B cell (primary cell): ENCODE data around the gene RGS10. TPM values are rescaled to one million over a fixed set of nuclear protein-coding genes. Genes with fewer than 3 reads are reported as not detected.

Experiments used
- ATAC-seq: fragments of 200-7000 bp; cut with Tn5 transposase; one replicate; pipeline ENCODE4 v1.10.0; 2021; ENCODE audit warnings: low read depth, mild to moderate bottlenecking, moderate number of reproducible peaks, moderate library complexity
- CTCF ChIA-PET: fragments of 350-600 bp; sonication (Branson Sonifier 250); formaldehyde crosslinking; loops from one replicate; lab custom pipeline; 2021; ENCODE audit warnings: antibody characterized with exemption, inconsistent platforms; lab: Charles Lee
- POLR2A ChIA-PET: fragments of 350-600 bp; sonication (Branson Sonifier 250); formaldehyde crosslinking; loops from one replicate; lab custom pipeline; 2021; ENCODE audit warnings: antibody characterized with exemption; lab: Charles Lee
- DNase-seq: peaks from one replicate; pipeline ENCODE4 v3.0.0; 2013
- H2AFZ ChIP-seq: 2 replicates; pipeline ENCODE4 v1.6.1; 2012; ENCODE audit warnings: mild to moderate bottlenecking, low read depth, low read length; ENCODE audit not compliant: insufficient read depth, poor library complexity, severe bottlenecking
- H3K27ac ChIP-seq, 2 donors: 1 replicate in 1 of 2; 2 replicates in 1 of 2; pipeline ENCODE4 v1.5.1; 2012 to 2013; ENCODE audit warnings: low read length in 2 of 2, mild to moderate bottlenecking in 2 of 2, moderate library complexity in 1 of 2
- H3K27me3 ChIP-seq, 4 experiments: fragments of 200-600 bp in 1 of 4; sonication (generic) in 1 of 4; replicated peaks in 1 of 4; 1 replicate in 2 of 4; 2 replicates in 2 of 4; pipeline versions ENCODE4 v1.6.1 to v1.7.0; 2013 to 2016; ENCODE audit warnings: low read length in 3 of 4, mild to moderate bottlenecking in 2 of 4, mixed read lengths in 1 of 4, moderate library complexity in 1 of 4; ENCODE audit not compliant: insufficient read depth in 4 of 4, control insufficient read depth in 3 of 4; ENCODE audit errors: control extremely low read depth in 1 of 4
- H3K36me3 ChIP-seq, 2 experiments: replicated peaks in 1 of 2; 1 replicate in 1 of 2; 2 replicates in 1 of 2; pipeline versions ENCODE4 v1.6.1 to v1.7.1; 2013; ENCODE audit warnings: low read length in 1 of 2; ENCODE audit not compliant: insufficient read depth in 2 of 2, control insufficient read depth in 1 of 2; ENCODE audit errors: control extremely low read depth in 1 of 2, extremely low read depth in 1 of 2
- H3K4me1 ChIP-seq, 2 donors: fragments of 200-600 bp in 1 of 2; sonication (generic) in 1 of 2; 1 replicate in 1 of 2; 2 replicates in 1 of 2; pipeline versions ENCODE4 v1.5.1 to v1.6.1; 2013 to 2017; ENCODE audit warnings: low read length in 2 of 2; ENCODE audit not compliant: control insufficient read depth in 2 of 2, insufficient read depth in 2 of 2
- H3K4me2 ChIP-seq: replicated peaks from 2 replicates; pipeline ENCODE3; 2012; ENCODE audit warnings: mild to moderate bottlenecking, low read depth, low read length; ENCODE audit not compliant: poor library complexity, severe bottlenecking
- H3K4me3 ChIP-seq, 5 experiments: fragments of 200-600 bp in 1 of 5; sonication (generic) in 1 of 5; 1 replicate in 3 of 5; 2 replicates in 2 of 5; pipeline versions ENCODE4 v1.5.1 to v1.7.0; 2011 to 2016; ENCODE audit warnings: low read length in 4 of 5, mild to moderate bottlenecking in 4 of 5, low read depth in 2 of 5, control low read depth in 1 of 5, moderate library complexity in 1 of 5; ENCODE audit not compliant: insufficient read depth in 1 of 5; ENCODE audit errors: control extremely low read depth in 1 of 5, extremely low read depth in 1 of 5
- H3K79me2 ChIP-seq: fragments of 200-600 bp; sonication (generic); one replicate; pipeline ENCODE4 v1.6.0; 2016; ENCODE audit warnings: low read length; ENCODE audit not compliant: control insufficient read depth, insufficient read depth
- H3K9ac ChIP-seq: fragments of 200-600 bp; sonication (generic); 2 replicates; pipeline ENCODE4 v1.6.1; 2017; ENCODE audit warnings: mild to moderate bottlenecking, low read length, moderate library complexity
- H3K9me3 ChIP-seq, 3 donors: one replicate each; pipeline versions ENCODE4 v1.6.1 to v1.7.1; 2013; ENCODE audit warnings: low read length in 2 of 3; ENCODE audit not compliant: control insufficient read depth in 2 of 3, insufficient read depth in 1 of 3; ENCODE audit errors: control extremely low read depth in 1 of 3
- H4K20me1 ChIP-seq: 2 replicates; pipeline ENCODE4 v1.6.0; 2012; ENCODE audit warnings: mild to moderate bottlenecking, low read length; ENCODE audit not compliant: insufficient read depth, control insufficient read depth, poor library complexity, severe bottlenecking
- H3K27ac Mint-ChIP-seq: one replicate; pipeline ENCODE4 v1.8.0; 2021; ENCODE audit warnings: mixed read lengths
- H3K27me3 Mint-ChIP-seq: one replicate; pipeline ENCODE4 v1.8.0; 2021; ENCODE audit warnings: mixed read lengths
- H3K4me1 Mint-ChIP-seq: one replicate; pipeline ENCODE4 v1.8.0; 2021; ENCODE audit warnings: mixed read lengths
- H3K4me3 Mint-ChIP-seq: one replicate; pipeline ENCODE4 v1.8.0; 2021; ENCODE audit warnings: mixed read lengths
- H3K9me3 Mint-ChIP-seq: one replicate; pipeline ENCODE4 v1.8.0; 2022; ENCODE audit warnings: mixed read lengths; ENCODE audit not compliant: insufficient read depth
- EZH2 ChIP-seq: IDR thresholded peaks from 2 replicates; pipeline ENCODE4 v1.6.1; 2012; ENCODE audit warnings: borderline replicate concordance, low read depth, mild to moderate bottlenecking, moderate library complexity, low read length; ENCODE audit not compliant: insufficient read depth, poor library complexity, severe bottlenecking
- WGBS: methylation state at CpG from one replicate; pipeline ENCODE4 v1.1.5; 2013; ENCODE audit warnings: missing lambda C conversion rate; ENCODE audit not compliant: insufficient coverage; 5-methylcytosine and 5-hydroxymethylcytosine counted together
- intact Hi-C: fragments of 100-400 bp; cut with micrococcal nuclease; formaldehyde crosslinking; loops from one replicate; pipeline ENCODE4 v1.10.0; 2022
- polyA plus RNA-seq: library from polyadenylated mRNA; depleted of rRNA; stranded (reverse); fragments of >200 nt; gene quantifications from 2 replicates; pipeline ENCODE4 v1.2.3, GENCODE V29; 2012
- total RNA-seq, 2 donors: library from RNA; stranded (reverse); fragments of 120-200 nt in 1 of 2; gene quantifications; 1 replicate in 1 of 2; 2 replicates in 1 of 2; pipeline versions ENCODE4 v1.2.3 to v1.2.4, GENCODE V29; 2013 to 2022
- TF ChIP-seq, protein P1 (sequence below): fragments of 200-600 bp; IDR thresholded peaks from one replicate; pipeline ENCODE4 v1.8.0; 2022; ENCODE audit warnings: antibody characterized with exemption, mild to moderate bottlenecking

The RGS10 gene
- total and polyA plus RNA-seq, 2 donors (not counting 1 experiment from before 2014, with no cell fraction given) = 10.9 to 20.3 TPM

GRCh38 chr10:119480667-119481066 is 61.9 kb downstream of the RGS10 start:
- no peaks in the 10 kb centered on the region for H3K27me3 ChIP-seq
- WGBS = 96% methylated on average over 3 of the region's 4 CpGs
- no peaks in the 10 kb centered on the region for H4K20me1 ChIP-seq
- H3K4me3 ChIP-seq = no peak overlapping the region
- ChIA-PET POLR2A (interaction anchor here (0.7 kb wide), 1 partner anchor 8 kb away, joined by 3 read pairs; no protein-coding TSS in a partner anchor), CTCF (interaction anchor here (0.7 to 5.2 kb wide), 7 partner anchors 9 to 281 kb away, joined by 3 to 36 read pairs (median 8); partner anchors contain the start of gene GRK5)
- H3K9ac ChIP-seq = no peak overlapping the region
- no peaks in the 10 kb centered on the region for H3K9me3 ChIP-seq
- TF ChIP-seq, protein P1, sequence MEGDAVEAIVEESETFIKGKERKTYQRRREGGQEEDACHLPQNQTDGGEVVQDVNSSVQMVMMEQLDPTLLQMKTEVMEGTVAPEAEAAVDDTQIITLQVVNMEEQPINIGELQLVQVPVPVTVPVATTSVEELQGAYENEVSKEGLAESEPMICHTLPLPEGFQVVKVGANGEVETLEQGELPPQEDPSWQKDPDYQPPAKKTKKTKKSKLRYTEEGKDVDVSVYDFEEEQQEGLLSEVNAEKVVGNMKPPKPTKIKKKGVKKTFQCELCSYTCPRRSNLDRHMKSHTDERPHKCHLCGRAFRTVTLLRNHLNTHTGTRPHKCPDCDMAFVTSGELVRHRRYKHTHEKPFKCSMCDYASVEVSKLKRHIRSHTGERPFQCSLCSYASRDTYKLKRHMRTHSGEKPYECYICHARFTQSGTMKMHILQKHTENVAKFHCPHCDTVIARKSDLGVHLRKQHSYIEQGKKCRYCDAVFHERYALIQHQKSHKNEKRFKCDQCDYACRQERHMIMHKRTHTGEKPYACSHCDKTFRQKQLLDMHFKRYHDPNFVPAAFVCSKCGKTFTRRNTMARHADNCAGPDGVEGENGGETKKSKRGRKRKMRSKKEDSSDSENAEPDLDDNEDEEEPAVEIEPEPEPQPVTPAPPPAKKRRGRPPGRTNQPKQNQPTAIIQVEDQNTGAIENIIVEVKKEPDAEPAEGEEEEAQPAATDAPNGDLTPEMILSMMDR = no peak
- TF ChIP-seq EZH2 = no peak
- no peak overlapping the region for H3K27ac ChIP-seq
- DNase-seq (no peak), ATAC-seq (no peak)
- no peaks in the 10 kb centered on the region for H3K36me3 ChIP-seq
- no peaks in the 10 kb centered on the region for H3K27me3 Mint-ChIP-seq
- peaks cover 36% of the 10 kb centered on the region for H3K4me1 Mint-ChIP-seq
- no peak overlapping the region for H2AFZ ChIP-seq
- no peak overlapping the region for H3K4me2 ChIP-seq
- H3K4me3 Mint-ChIP-seq = no peak overlapping the region
- H3K9me3 Mint-ChIP-seq = no peaks in the 10 kb centered on the region
- no peaks in the 10 kb centered on the region for H3K79me2 ChIP-seq
- intact Hi-C loops = no loop called here
- H3K27ac Mint-ChIP-seq = no peak overlapping the region
- H3K4me1 ChIP-seq = peaks cover 27 to 31% of the 10 kb centered on the region in 2 donors

- POLR2A ChIA-PET = interaction anchor here (2.0 kb wide), 1 partner anchor 10 kb away, joined by 9 read pairs; no protein-coding TSS in a partner anchor
- no peak for TF ChIP-seq EZH2
- TF ChIP-seq, protein P1 = no peak
Measured at GRCh38 chr10:119479532-119479931, 63.0 kb downstream of the RGS10 start.

More at GRCh38 chr10:119479532-119479931, 63.0 kb downstream of the RGS10 start:
- WGBS = 87% methylated on average over 6 of the region's 8 CpGs
- Histone ChIP-seq H3K79me2 (no peaks in the 10 kb centered on the region), H3K4me1 (peaks cover 27 to 31% of the 10 kb centered on the region in 2 donors), H3K36me3 (no peaks in the 10 kb centered on the region), H3K4me2 (no peak overlapping the region), H4K20me1 (no peaks in the 10 kb centered on the region), H3K4me3 (no peak overlapping the region), H3K27ac (no peak overlapping the region), H3K9ac (no peak overlapping the region), H2AFZ (no peak overlapping the region), H3K9me3 (no peaks in the 10 kb centered on the region), H3K27me3 (no peaks in the 10 kb centered on the region)
- CTCF ChIA-PET = interaction anchor here (1.7 to 5.2 kb wide), 4 partner anchors 10 to 280 kb away, joined by 8 to 36 read pairs (median 18); partner anchors contain the start of gene GRK5
- Mint-ChIP-seq H3K27me3 (no peaks in the 10 kb centered on the region), H3K9me3 (no peaks in the 10 kb centered on the region), H3K27ac (peak overlapping the region; percentile 37), H3K4me3 (peak overlapping the region; percentile 87), H3K4me1 (peaks cover 37% of the 10 kb centered on the region)
- intact Hi-C loops = loop anchor here (2.0 to 5.0 kb wide), 2 partner anchors 17 to 63 kb away; partner anchors contain the start of gene RGS10
- DNase-seq = no peak
- no peak for ATAC-seq
